Sigmoid colon (tissue), 4 donors: ENCODE data around the gene EARS2.

Source experiments
- EP300 ChIP-seq, 4 donors: sonication (generic); formaldehyde crosslinking; IDR thresholded peaks; one replicate each; pipeline ENCODE4 v1.6.1; 2017; ENCODE audit warnings: antibody characterized with exemption in 4 of 4
- POLR2AphosphoS5 ChIP-seq, 4 donors: sonication (generic); formaldehyde crosslinking; IDR thresholded peaks; one replicate each; pipeline ENCODE4 v1.6.1; 2017; ENCODE audit warnings: antibody characterized with exemption in 4 of 4
- TF ChIP-seq, protein P1 (sequence below), 4 experiments: fragments of 450-650 bp in 3 of 4; fragments of 200-600 bp in 1 of 4; IDR thresholded peaks; one replicate each; pipeline ENCODE4 v1.5.1; 2016 to 2019; ENCODE audit warnings: antibody characterized with exemption in 4 of 4, mild to moderate bottlenecking in 3 of 4, moderate library complexity in 2 of 4

DNA sequence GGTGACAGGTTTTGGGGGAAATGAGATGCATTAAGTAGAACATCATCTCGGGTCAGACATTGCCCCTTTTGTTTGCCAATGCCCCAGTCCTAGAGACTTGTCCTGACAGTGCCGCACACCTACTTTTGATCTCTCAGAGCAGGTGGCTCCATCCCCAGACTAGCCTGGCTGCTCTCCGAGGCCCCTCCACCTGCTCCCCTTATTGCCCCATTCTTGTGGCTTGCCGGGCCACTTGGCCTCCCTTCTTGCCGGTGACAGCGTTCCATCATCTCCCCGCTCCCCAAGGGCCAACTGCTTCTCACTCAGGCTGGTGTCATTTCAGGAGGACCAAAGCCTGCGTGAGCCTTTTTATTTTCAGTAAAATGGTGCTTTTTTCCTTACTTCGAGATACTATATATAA, 15.2 kb upstream of the EARS2 start:
- TF ChIP-seq, protein P1, sequence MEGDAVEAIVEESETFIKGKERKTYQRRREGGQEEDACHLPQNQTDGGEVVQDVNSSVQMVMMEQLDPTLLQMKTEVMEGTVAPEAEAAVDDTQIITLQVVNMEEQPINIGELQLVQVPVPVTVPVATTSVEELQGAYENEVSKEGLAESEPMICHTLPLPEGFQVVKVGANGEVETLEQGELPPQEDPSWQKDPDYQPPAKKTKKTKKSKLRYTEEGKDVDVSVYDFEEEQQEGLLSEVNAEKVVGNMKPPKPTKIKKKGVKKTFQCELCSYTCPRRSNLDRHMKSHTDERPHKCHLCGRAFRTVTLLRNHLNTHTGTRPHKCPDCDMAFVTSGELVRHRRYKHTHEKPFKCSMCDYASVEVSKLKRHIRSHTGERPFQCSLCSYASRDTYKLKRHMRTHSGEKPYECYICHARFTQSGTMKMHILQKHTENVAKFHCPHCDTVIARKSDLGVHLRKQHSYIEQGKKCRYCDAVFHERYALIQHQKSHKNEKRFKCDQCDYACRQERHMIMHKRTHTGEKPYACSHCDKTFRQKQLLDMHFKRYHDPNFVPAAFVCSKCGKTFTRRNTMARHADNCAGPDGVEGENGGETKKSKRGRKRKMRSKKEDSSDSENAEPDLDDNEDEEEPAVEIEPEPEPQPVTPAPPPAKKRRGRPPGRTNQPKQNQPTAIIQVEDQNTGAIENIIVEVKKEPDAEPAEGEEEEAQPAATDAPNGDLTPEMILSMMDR (IDR thresholded peaks at IDR 0.05), result no peak
- TF ChIP-seq POLR2AphosphoS5 (IDR thresholded peaks at IDR 0.05), result no peak
- no peak for TF ChIP-seq EP300 (IDR thresholded peaks at IDR 0.05)
